Measurements from ENCODE around the gene AZIN2. TPM values are rescaled to one million over a fixed set of nuclear protein-coding genes. Genes with fewer than 3 reads are reported as not detected.

AZIN2 gene
- total RNA-seq, 1 experiment from 2014 or later = 0.39 TPM

DNA sequence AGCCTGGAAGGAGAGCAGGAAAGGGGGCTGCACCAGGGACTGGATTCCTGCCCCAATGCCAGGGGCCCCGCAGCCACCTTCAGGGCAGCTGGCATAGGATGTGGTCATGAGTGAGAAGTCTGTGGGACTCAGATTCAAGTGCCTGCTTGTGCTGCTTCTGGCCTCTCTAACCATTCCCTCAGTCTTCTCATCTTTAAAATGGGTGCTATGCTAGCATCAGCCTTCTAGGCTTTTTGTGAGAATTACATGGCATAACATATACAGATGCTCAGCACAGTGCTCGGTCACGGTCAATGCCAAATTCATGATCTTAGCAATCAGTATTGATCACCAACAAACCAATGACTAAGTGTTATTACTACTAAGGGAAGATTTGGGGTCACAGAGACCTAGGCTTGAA, 77.4 kb downstream of the AZIN2 start:
- peaks cover 1 to 22% (median 10%) of the 10 kb centered on the region in 3 experiments; a peak in 6 of 7 replicates for H3K36me3 Mint-ChIP-seq (ENCODE audit: insufficient read depth in 1 of 3, low read depth in 3 of 3)
- H3K27me3 Mint-ChIP-seq (ENCODE audit: low read depth) = no peaks in the 10 kb centered on the region; the same call in 1 of the 2 replicates
- peaks cover 6% of the 10 kb centered on the region; the same call in 1 of the 2 replicates for H3K4me1 ChIP-seq (ENCODE audit: insufficient read depth, low read length)
- no peak overlapping the region for H2BK20ac ChIP-seq (ENCODE audit: low read depth, low read length, poor library complexity, severe bottlenecking)
- H2BK120ac ChIP-seq (ENCODE audit: low read depth, low read length, poor library complexity, severe bottlenecking) = no peak overlapping the region
- no peak overlapping the region for H2BK15ac ChIP-seq (ENCODE audit: low read depth, low read length)
- DNase-seq = no peak
- no peak overlapping the region for H3K4ac ChIP-seq (ENCODE audit: low read depth, low read length)
- WGBS (ENCODE audit: extremely low coverage, insufficient read length, low lambda C conversion rate) = no CpG with 5 or more reads among the region's 3 CpGs
- H3K4me2 ChIP-seq (ENCODE audit: insufficient read depth, insufficient read length, low read length) = no peak overlapping the region
- no peak overlapping the region for H2AK5ac ChIP-seq (ENCODE audit: insufficient read length, low read length)
- no peak overlapping the region for H4K91ac ChIP-seq (ENCODE audit: insufficient read length, low read depth, low read length)
- H3T11ph ChIP-seq (ENCODE audit: low read length) = no peak overlapping the region
- no peak overlapping the region for H3K56ac ChIP-seq (ENCODE audit: insufficient read length, low read depth, low read length)
- H3K79me2 ChIP-seq (ENCODE audit: insufficient read depth, low read length) = no peaks in the 10 kb centered on the region
- H3K27ac Mint-ChIP-seq = no peak overlapping the region
- no peaks in the 10 kb centered on the region for H3K27me3 ChIP-seq (ENCODE audit: insufficient read depth, low read length)
- H2BK12ac ChIP-seq (ENCODE audit: insufficient read length, low read depth, low read length) = no peak overlapping the region
- no peaks in the 10 kb centered on the region for H3K9me3 Mint-ChIP-seq
- TF ChIP-seq, protein P1, sequence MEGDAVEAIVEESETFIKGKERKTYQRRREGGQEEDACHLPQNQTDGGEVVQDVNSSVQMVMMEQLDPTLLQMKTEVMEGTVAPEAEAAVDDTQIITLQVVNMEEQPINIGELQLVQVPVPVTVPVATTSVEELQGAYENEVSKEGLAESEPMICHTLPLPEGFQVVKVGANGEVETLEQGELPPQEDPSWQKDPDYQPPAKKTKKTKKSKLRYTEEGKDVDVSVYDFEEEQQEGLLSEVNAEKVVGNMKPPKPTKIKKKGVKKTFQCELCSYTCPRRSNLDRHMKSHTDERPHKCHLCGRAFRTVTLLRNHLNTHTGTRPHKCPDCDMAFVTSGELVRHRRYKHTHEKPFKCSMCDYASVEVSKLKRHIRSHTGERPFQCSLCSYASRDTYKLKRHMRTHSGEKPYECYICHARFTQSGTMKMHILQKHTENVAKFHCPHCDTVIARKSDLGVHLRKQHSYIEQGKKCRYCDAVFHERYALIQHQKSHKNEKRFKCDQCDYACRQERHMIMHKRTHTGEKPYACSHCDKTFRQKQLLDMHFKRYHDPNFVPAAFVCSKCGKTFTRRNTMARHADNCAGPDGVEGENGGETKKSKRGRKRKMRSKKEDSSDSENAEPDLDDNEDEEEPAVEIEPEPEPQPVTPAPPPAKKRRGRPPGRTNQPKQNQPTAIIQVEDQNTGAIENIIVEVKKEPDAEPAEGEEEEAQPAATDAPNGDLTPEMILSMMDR (conservative IDR thresholded peaks at IDR 0.05) = no peak
- peaks cover 43 to 48% of the 10 kb centered on the region in 2 experiments for H3K4me1 Mint-ChIP-seq
- H3K79me1 ChIP-seq (ENCODE audit: insufficient read depth, low read depth, low read length, poor library complexity, severe bottlenecking) = no peaks in the 10 kb centered on the region
- no peak overlapping the region for H3K27ac ChIP-seq (ENCODE audit: insufficient read length, low read depth, low read length)
- no peaks in the 10 kb centered on the region for H3K23me2 ChIP-seq (ENCODE audit: insufficient read length, low read depth, low read length, poor library complexity, severe bottlenecking)
- no peak overlapping the region for H3K23ac ChIP-seq (ENCODE audit: insufficient read length, low read depth, low read length)
- H2BK5ac ChIP-seq (ENCODE audit: insufficient read length, low read length) = no peak overlapping the region
- H3K9ac ChIP-seq (ENCODE audit: extremely low read depth, insufficient read length, low read length) = no peak overlapping the region
- no peak overlapping the region for H2AFZ ChIP-seq (ENCODE audit: low read length)
- no peak overlapping the region for H3K4me3 Mint-ChIP-seq
- no peaks in the 10 kb centered on the region for H3K9me3 ChIP-seq (ENCODE audit: control insufficient read depth, low read depth, low read length)
- no peak overlapping the region for H3K18ac ChIP-seq (ENCODE audit: insufficient read length, low read depth, low read length)
- H4K20me1 ChIP-seq (ENCODE audit: control insufficient read depth, insufficient read depth, insufficient read length) = no peaks in the 10 kb centered on the region
- no peak overlapping the region for H4K8ac ChIP-seq (replicated peaks; ENCODE audit: insufficient read length, low read depth, low read length)
- H3K14ac ChIP-seq (ENCODE audit: insufficient read depth, low read length) = no peak overlapping the region
- no peak overlapping the region for H4K5ac ChIP-seq (ENCODE audit: insufficient read length, low read depth, low read length)

Measured in H9 (cell line).